PC-3 (cell line): ENCODE measurements around the gene S100A5. TPM values are rescaled to one million over a fixed set of nuclear protein-coding genes. Genes with fewer than 3 reads are reported as not detected.

ENCODE experiments used
- ATAC-seq: fragments of 200-7000 bp; cut with Tn5 transposase; 2 replicates; pipeline ENCODE4 v1.9.1; 2020; ENCODE audit warnings: mild to moderate bottlenecking, moderate library complexity
- BruUV-seq: library from RNA; stranded (reverse); fragments of 400-500 nt; replicated peaks from 2 replicates; lab custom pipeline; 2021; lab: Mats Ljungman, UMichigan
- CTCF ChIA-PET: fragments of 300-600 bp; sonication (Branson Sonifier 250); formaldehyde crosslinking; loops from one replicate; lab custom pipeline; 2022; ENCODE audit warnings: antibody characterized with exemption; lab: Charles Lee
- POLR2A ChIA-PET: fragments of 300-600 bp; sonication (Branson Sonifier 250); formaldehyde crosslinking; loops from one replicate; lab custom pipeline; 2022; ENCODE audit warnings: antibody characterized with exemption; ENCODE audit not compliant: unreplicated experiment; lab: Charles Lee
- DNase-seq: peaks from one replicate; pipeline ENCODE4 v3.0.0-alpha.2; 2015
- H2AFZ ChIP-seq: fragments of 300-600 bp; sonication (generic); 2 replicates; pipeline ENCODE4 v1.6.0; 2016; ENCODE audit warnings: antibody characterized with exemption, low read length
- H3F3A ChIP-seq: fragments of 300-600 bp; sonication (generic); one replicate; pipeline ENCODE4 v1.6.0; 2017; ENCODE audit warnings: antibody characterized with exemption, low read length, control low read depth, mild to moderate bottlenecking; ENCODE audit not compliant: unreplicated experiment
- H3K27ac ChIP-seq: fragments of 300-600 bp; sonication (generic); 2 replicates; pipeline ENCODE4 v1.5.1; 2016; ENCODE audit warnings: mild to moderate bottlenecking, low read length
- H3K27me3 ChIP-seq: fragments of 300-600 bp; sonication (generic); 2 replicates; pipeline ENCODE4 v1.6.1; 2016; ENCODE audit warnings: low read length, mixed read lengths
- H3K36me3 ChIP-seq: fragments of 300-600 bp; sonication (generic); 2 replicates; pipeline ENCODE4 v1.6.1; 2016; ENCODE audit warnings: low read depth, mixed run types, low read length, mixed read lengths
- H3K4me1 ChIP-seq: fragments of 300-600 bp; sonication (generic); 2 replicates; pipeline ENCODE4 v1.5.1; 2016; ENCODE audit warnings: low read length; ENCODE audit not compliant: insufficient read depth
- H3K4me2 ChIP-seq: fragments of 300-600 bp; sonication (generic); 2 replicates; pipeline ENCODE4 v1.6.0; 2016; ENCODE audit warnings: low read length
- H3K4me3 ChIP-seq: fragments of 300-600 bp; sonication (generic); 2 replicates; pipeline ENCODE4 v1.5.1; 2016; ENCODE audit warnings: mild to moderate bottlenecking, low read length, mixed read lengths
- H3K79me2 ChIP-seq: fragments of 300-600 bp; sonication (generic); 2 replicates; pipeline ENCODE4 v1.6.1; 2017; ENCODE audit warnings: low read length, mixed read lengths
- H3K9ac ChIP-seq: fragments of 300-600 bp; sonication (generic); 2 replicates; pipeline ENCODE4 v1.6.0; 2016; ENCODE audit warnings: mild to moderate bottlenecking, low read length
- H3K9me2 ChIP-seq: fragments of 300-600 bp; sonication (generic); replicated peaks from 2 replicates; pipeline ENCODE4 v1.6.1; 2016; ENCODE audit warnings: mixed run types, low read length, mixed read lengths
- H3K9me3 ChIP-seq: fragments of 300-600 bp; sonication (generic); 2 replicates; pipeline ENCODE4 v1.6.1; 2016; ENCODE audit warnings: low read length, mixed read lengths
- H4K20me1 ChIP-seq: fragments of 300-600 bp; sonication (generic); 2 replicates; pipeline ENCODE4 v1.6.1; 2016; ENCODE audit warnings: low read length, mixed read lengths
- CTCF ChIP-seq: fragments of 300-600 bp; sonication (generic); conservative IDR thresholded peaks from 2 replicates; pipeline ENCODE4 v1.5.1; 2017; ENCODE audit warnings: antibody characterized with exemption, low read depth, mild to moderate bottlenecking, low read length
- EZH2 ChIP-seq: fragments of 300-600 bp; sonication (generic); IDR thresholded peaks from one replicate; pipeline ENCODE4 v1.6.1; 2017; ENCODE audit warnings: antibody characterized with exemption, mild to moderate bottlenecking, low read length; ENCODE audit not compliant: unreplicated experiment
- EZH2phosphoT487 ChIP-seq: fragments of 300-600 bp; sonication (generic); IDR thresholded peaks from 2 replicates; pipeline ENCODE4 v1.6.1; 2018; ENCODE audit warnings: mild to moderate bottlenecking, antibody characterized with exemption, low read length, borderline replicate concordance
- intact Hi-C: fragments of 100-400 bp; cut with micrococcal nuclease; formaldehyde crosslinking; loops from 2 replicates; pipeline ENCODE4 v1.9.0; 2023
- total RNA-seq: library from RNA; depleted of rRNA; stranded (reverse); fragments of >200 nt; gene quantifications from 2 replicates; pipeline ENCODE4 v1.2.3, GENCODE V29; 2014

The S100A5 gene
- total RNA-seq, 1 experiment from 2014 or later: 6.3 TPM

GRCh38 chr1:153544453-153545066 lies 3.8 kb upstream of the S100A5 start:
- Histone ChIP-seq H3K9ac (peak overlapping the region; percentile 72), H4K20me1 (no peaks in the 10 kb centered on the region), H2AFZ (no peak overlapping the region), H3K79me2 (peaks cover 18% of the 10 kb centered on the region), H3K4me3 (peak overlapping the region; percentile 8; the same call in 1 of the 2 replicates), H3K27ac (peak overlapping the region; percentile 82), H3K9me3 (no peaks in the 10 kb centered on the region), H3K4me2 (peak overlapping the region; percentile 73), H3K9me2 (no peaks in the 10 kb centered on the region), H3K27me3 (no peaks in the 10 kb centered on the region), H3K4me1 (peaks cover 71% of the 10 kb centered on the region), H3K36me3 (no peaks in the 10 kb centered on the region), H3F3A (no peaks in the 10 kb centered on the region)
- BruUV-seq: TSS peak; percentile 65
- TF ChIP-seq CTCF (no peak), EZH2 (no peak), EZH2phosphoT487 (no peak)
- no peak for DNase-seq
- no peak for ATAC-seq
- CTCF ChIA-PET: interaction anchor here (0.6 to 1.3 kb wide), 5 partner anchors 9 to 27 kb away, joined by 3 to 9 read pairs (median 3); partner anchors contain the start of gene S100A6
- POLR2A ChIA-PET: interaction anchor here (0.5 to 1.5 kb wide), 6 partner anchors 8 to 1810 kb away, joined by 3 to 8 read pairs (median 3); partner anchors contain the start of gene CHTOP
- intact Hi-C loops: loop anchor here (1.0 to 5.0 kb wide), 3 partner anchors 11 to 32 kb away; no protein-coding TSS in a partner anchor

GRCh38 chr1:153543736-153544135 lies 3.0 kb upstream of the S100A5 start:
- no peaks in the 10 kb centered on the region for H4K20me1 ChIP-seq
- peaks cover 68% of the 10 kb centered on the region for H3K4me1 ChIP-seq
- intact Hi-C loops: no loop called here
- H3K9me2 ChIP-seq: no peaks in the 10 kb centered on the region
- TF ChIP-seq EZH2phosphoT487: no peak
- TF ChIP-seq CTCF: no peak
- no peak for TF ChIP-seq EZH2
- no peak overlapping the region for H3K9ac ChIP-seq
- no peak for ATAC-seq
- H3K4me3 ChIP-seq: no peak overlapping the region
- H3K27ac ChIP-seq: no peak overlapping the region
- H3K36me3 ChIP-seq: no peaks in the 10 kb centered on the region
- no peak for DNase-seq
- H3K27me3 ChIP-seq: no peaks in the 10 kb centered on the region
- H2AFZ ChIP-seq: no peak overlapping the region
- ChIA-PET POLR2A (no interaction called here), CTCF (no interaction called here)
- no TSS peak for BruUV-seq
- peaks cover 19% of the 10 kb centered on the region for H3K79me2 ChIP-seq
- 0 out of 2 replicates have a peak overlapping the region, but pooled peaks have one; percentile 73 for H3K4me2 ChIP-seq
- no peaks in the 10 kb centered on the region for H3K9me3 ChIP-seq
- peaks cover under 1% of the 10 kb centered on the region for H3F3A ChIP-seq
